ENCODE measurements around the gene RNF157.

Gene RNF157

GRCh38 chr17:76166168-76166567 lies 74.1 kb downstream of the RNF157 start:
- Mint-ChIP-seq H3K27ac (no peak overlapping the region), H3K9me3 (no peaks in the 10 kb centered on the region), H3K4me1 (ENCODE audit: low read depth) (no peaks in the 10 kb centered on the region), H3K36me3 (ENCODE audit: low read depth) (peaks cover 42% of the 10 kb centered on the region), H3K27me3 (ENCODE audit: low read depth) (no peaks in the 10 kb centered on the region), H3K4me3 (no peak overlapping the region)
- DNase-seq (ENCODE audit: low spot score) = no peak

GRCh38 chr17:76164331-76164730 lies 76.0 kb downstream of the RNF157 start:
- Mint-ChIP-seq H3K4me1 (ENCODE audit: low read depth) (no peaks in the 10 kb centered on the region), H3K9me3 (no peaks in the 10 kb centered on the region), H3K4me3 (no peak overlapping the region), H3K27me3 (ENCODE audit: low read depth) (no peaks in the 10 kb centered on the region), H3K27ac (no peak overlapping the region), H3K36me3 (ENCODE audit: low read depth) (peaks cover 39% of the 10 kb centered on the region)
- DNase-seq (ENCODE audit: low spot score) = no peak

- H3K27ac Mint-ChIP-seq = no peak overlapping the region
- H3K4me1 Mint-ChIP-seq (ENCODE audit: low read depth) = no peaks in the 10 kb centered on the region
- H3K4me3 Mint-ChIP-seq = no peak overlapping the region
These were observed 76.4 kb downstream of the RNF157 start for GRCh38 chr17:76163919-76164318.

GRCh38 chr17:76161619-76162266 lies 78.5 kb downstream of the RNF157 start:
- H3K4me3 Mint-ChIP-seq = no peak overlapping the region
- H3K27me3 Mint-ChIP-seq (ENCODE audit: low read depth) = no peaks in the 10 kb centered on the region
- peaks cover 42% of the 10 kb centered on the region for H3K36me3 Mint-ChIP-seq (ENCODE audit: low read depth)
- DNase-seq (ENCODE audit: low spot score) = no peak
- H3K9me3 Mint-ChIP-seq = no peaks in the 10 kb centered on the region
- H3K4me1 Mint-ChIP-seq (ENCODE audit: low read depth) = peaks cover 2% of the 10 kb centered on the region
- H3K27ac Mint-ChIP-seq = no peak overlapping the region

More at GRCh38 chr17:76163919-76164318, 76.4 kb downstream of the RNF157 start:
- DNase-seq (ENCODE audit: low spot score) = no peak
- no peaks in the 10 kb centered on the region for H3K27me3 Mint-ChIP-seq (ENCODE audit: low read depth)
- H3K9me3 Mint-ChIP-seq = no peaks in the 10 kb centered on the region
- H3K36me3 Mint-ChIP-seq (ENCODE audit: low read depth) = peaks cover 41% of the 10 kb centered on the region

GRCh38 chr17:76160896-76161528 lies 79.3 kb downstream of the RNF157 start:
- Mint-ChIP-seq H3K27ac (no peak overlapping the region), H3K4me3 (no peak overlapping the region), H3K27me3 (ENCODE audit: low read depth) (no peaks in the 10 kb centered on the region), H3K36me3 (ENCODE audit: low read depth) (peaks cover 42% of the 10 kb centered on the region), H3K9me3 (no peaks in the 10 kb centered on the region), H3K4me1 (ENCODE audit: low read depth) (peaks cover 2% of the 10 kb centered on the region)
- DNase-seq (ENCODE audit: low spot score) = no peak

- no peaks in the 10 kb centered on the region for H3K9me3 Mint-ChIP-seq
- DNase-seq (ENCODE audit: low spot score) = no peak
- H3K4me3 Mint-ChIP-seq = no peak overlapping the region
- H3K4me1 Mint-ChIP-seq (ENCODE audit: low read depth) = peaks cover 2% of the 10 kb centered on the region
- H3K27me3 Mint-ChIP-seq (ENCODE audit: low read depth) = no peaks in the 10 kb centered on the region
- no peak overlapping the region for H3K27ac Mint-ChIP-seq
- peaks cover 42% of the 10 kb centered on the region for H3K36me3 Mint-ChIP-seq (ENCODE audit: low read depth)
These were observed 81.1 kb downstream of the RNF157 start for GRCh38 chr17:76159157-76159556.

- Mint-ChIP-seq H3K36me3 (ENCODE audit: low read depth) (peaks cover 41% of the 10 kb centered on the region), H3K27ac (no peak overlapping the region), H3K9me3 (no peaks in the 10 kb centered on the region), H3K27me3 (ENCODE audit: low read depth) (no peaks in the 10 kb centered on the region), H3K4me3 (no peak overlapping the region), H3K4me1 (ENCODE audit: low read depth) (peaks cover 2% of the 10 kb centered on the region)
- DNase-seq (ENCODE audit: low spot score) = no peak
These were observed 82.5 kb downstream of the RNF157 start for GRCh38 chr17:76157759-76158158.

GRCh38 chr17:76156662-76156991 lies 83.7 kb downstream of the RNF157 start:
- no peaks in the 10 kb centered on the region for H3K9me3 Mint-ChIP-seq
- H3K27ac Mint-ChIP-seq = no peak overlapping the region
- no peaks in the 10 kb centered on the region for H3K27me3 Mint-ChIP-seq (ENCODE audit: low read depth)
- H3K4me1 Mint-ChIP-seq (ENCODE audit: low read depth) = peaks cover 11% of the 10 kb centered on the region
- H3K36me3 Mint-ChIP-seq (ENCODE audit: low read depth) = peaks cover 47% of the 10 kb centered on the region
- no peak overlapping the region for H3K4me3 Mint-ChIP-seq
- no peak for DNase-seq (ENCODE audit: low spot score)

GRCh38 chr17:76155988-76156661 lies 84.2 kb downstream of the RNF157 start:
- Mint-ChIP-seq H3K4me1 (ENCODE audit: low read depth) (peaks cover 11% of the 10 kb centered on the region), H3K27ac (no peak overlapping the region), H3K4me3 (no peak overlapping the region), H3K9me3 (no peaks in the 10 kb centered on the region), H3K27me3 (ENCODE audit: low read depth) (no peaks in the 10 kb centered on the region), H3K36me3 (ENCODE audit: low read depth) (peaks cover 46% of the 10 kb centered on the region)
- no peak for DNase-seq (ENCODE audit: low spot score)

GRCh38 chr17:76154936-76155845 lies 85.1 kb downstream of the RNF157 start:
- Mint-ChIP-seq H3K9me3 (no peaks in the 10 kb centered on the region), H3K4me3 (no peak overlapping the region), H3K4me1 (ENCODE audit: low read depth) (peaks cover 11% of the 10 kb centered on the region), H3K27ac (no peak overlapping the region), H3K36me3 (ENCODE audit: low read depth) (peaks cover 51% of the 10 kb centered on the region), H3K27me3 (ENCODE audit: low read depth) (no peaks in the 10 kb centered on the region)
- no peak for DNase-seq (ENCODE audit: low spot score)

GRCh38 chr17:76154292-76154691 lies 86.0 kb downstream of the RNF157 start:
- H3K9me3 Mint-ChIP-seq = no peaks in the 10 kb centered on the region
- H3K4me1 Mint-ChIP-seq (ENCODE audit: low read depth) = peaks cover 11% of the 10 kb centered on the region
- H3K27me3 Mint-ChIP-seq (ENCODE audit: low read depth) = no peaks in the 10 kb centered on the region
- no peak overlapping the region for H3K27ac Mint-ChIP-seq
- H3K36me3 Mint-ChIP-seq (ENCODE audit: low read depth) = peaks cover 49% of the 10 kb centered on the region
- H3K4me3 Mint-ChIP-seq = no peak overlapping the region
- DNase-seq (ENCODE audit: low spot score) = no peak

- H3K36me3 Mint-ChIP-seq (ENCODE audit: low read depth) = peaks cover 44% of the 10 kb centered on the region
- no peak for DNase-seq (ENCODE audit: low spot score)
- peaks cover 11% of the 10 kb centered on the region for H3K4me1 Mint-ChIP-seq (ENCODE audit: low read depth)
- H3K27ac Mint-ChIP-seq = no peak overlapping the region
- no peak overlapping the region for H3K4me3 Mint-ChIP-seq
- H3K9me3 Mint-ChIP-seq = no peaks in the 10 kb centered on the region
- H3K27me3 Mint-ChIP-seq (ENCODE audit: low read depth) = no peaks in the 10 kb centered on the region
These were observed 86.7 kb downstream of the RNF157 start for GRCh38 chr17:76153640-76154039.

- Mint-ChIP-seq H3K27me3 (ENCODE audit: low read depth) (no peaks in the 10 kb centered on the region), H3K4me1 (ENCODE audit: low read depth) (peaks cover 11% of the 10 kb centered on the region), H3K4me3 (no peak overlapping the region), H3K36me3 (ENCODE audit: low read depth) (peaks cover 42% of the 10 kb centered on the region), H3K9me3 (no peaks in the 10 kb centered on the region), H3K27ac (no peak overlapping the region)
- no peak for DNase-seq (ENCODE audit: low spot score)
These were observed 87.1 kb downstream of the RNF157 start for GRCh38 chr17:76153202-76153601.

- Mint-ChIP-seq H3K36me3 (ENCODE audit: low read depth) (peaks cover 38% of the 10 kb centered on the region), H3K4me1 (ENCODE audit: low read depth) (peaks cover 11% of the 10 kb centered on the region), H3K27me3 (ENCODE audit: low read depth) (no peaks in the 10 kb centered on the region), H3K27ac (no peak overlapping the region), H3K9me3 (no peaks in the 10 kb centered on the region), H3K4me3 (no peak overlapping the region)
- DNase-seq (ENCODE audit: low spot score) = no peak
These were observed 87.7 kb downstream of the RNF157 start for GRCh38 chr17:76152591-76152990.
